GM19395 (cell line): ENCODE measurements around the gene CCDC47.
"Not testable (repeated sequence)": the region's sequence is repeated elsewhere in the genome, so short reads cannot be mapped to it uniquely, and the experiment has no call there.

ENCODE experiments used
- ATAC-seq: cut with Tn5 transposase; IDR thresholded peaks from one replicate; pipeline ENCODE4 v1.9.1; 2021; ENCODE audit warnings: mild to moderate bottlenecking, moderate library complexity; ENCODE audit not compliant: unreplicated experiment

CCDC47 gene

DNA sequence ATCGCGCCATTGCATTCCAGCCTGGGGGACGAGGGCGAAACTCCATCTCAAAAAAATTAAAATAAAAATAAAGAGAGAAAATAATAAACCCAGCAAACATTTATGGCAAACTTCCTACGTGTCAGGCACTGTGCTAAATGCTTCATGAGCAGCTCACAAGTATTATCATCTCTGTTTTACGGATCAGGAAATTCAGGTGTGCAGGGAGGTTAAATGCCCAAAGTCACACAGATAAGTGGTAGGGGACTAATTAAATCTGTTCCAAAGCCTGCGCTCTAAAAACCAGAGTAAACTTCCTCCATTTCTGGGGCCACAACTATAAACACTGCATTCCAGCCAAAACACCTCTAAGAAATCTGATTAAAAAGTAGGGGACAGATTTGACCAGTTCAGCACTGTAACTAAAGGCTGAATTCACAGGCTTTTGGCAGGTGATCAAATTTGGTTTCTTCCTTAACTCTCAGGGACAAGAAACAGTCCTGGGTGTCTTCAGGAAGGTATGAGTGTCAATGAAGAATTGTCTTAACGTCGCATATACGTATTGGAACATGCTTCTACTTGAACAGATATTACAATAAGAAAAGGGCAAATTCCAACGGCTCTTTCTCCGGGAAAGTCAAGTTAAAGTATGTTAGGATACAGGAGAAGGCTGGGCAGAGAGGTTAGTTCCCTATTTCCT lies 32.8 kb downstream of the CCDC47 start:
- no peak for ATAC-seq

DNA sequence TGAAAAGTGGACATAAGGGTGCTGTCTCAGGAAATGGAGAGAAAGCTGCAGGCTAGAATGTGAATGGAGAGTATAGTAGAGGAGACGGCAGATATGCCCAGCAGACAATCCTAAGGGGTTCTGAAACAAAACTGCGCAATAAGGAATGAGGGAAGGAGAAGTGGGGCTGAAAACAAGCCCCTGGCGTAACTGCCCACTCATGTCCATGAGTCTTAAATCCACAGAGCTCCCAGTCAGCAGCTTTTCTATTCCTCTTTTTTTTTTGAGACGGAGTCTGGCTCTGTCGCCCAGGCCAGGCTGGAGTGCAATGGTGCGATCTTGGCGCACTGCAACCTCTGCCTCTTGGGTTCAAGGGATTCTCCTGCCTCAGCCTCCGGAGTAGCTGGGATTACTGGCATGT lies 37.7 kb downstream of the CCDC47 start:
- no peak for ATAC-seq

GRCh38 chr17:63722403-63722802 lies 51.0 kb downstream of the CCDC47 start:
- no peak for ATAC-seq

GRCh38 chr17:63720194-63720593 lies 53.2 kb downstream of the CCDC47 start:
- not testable (repeated sequence) for ATAC-seq

- no peak for ATAC-seq
Observed at GRCh38 chr17:63718988-63719387, 54.4 kb downstream of the CCDC47 start.

DNA sequence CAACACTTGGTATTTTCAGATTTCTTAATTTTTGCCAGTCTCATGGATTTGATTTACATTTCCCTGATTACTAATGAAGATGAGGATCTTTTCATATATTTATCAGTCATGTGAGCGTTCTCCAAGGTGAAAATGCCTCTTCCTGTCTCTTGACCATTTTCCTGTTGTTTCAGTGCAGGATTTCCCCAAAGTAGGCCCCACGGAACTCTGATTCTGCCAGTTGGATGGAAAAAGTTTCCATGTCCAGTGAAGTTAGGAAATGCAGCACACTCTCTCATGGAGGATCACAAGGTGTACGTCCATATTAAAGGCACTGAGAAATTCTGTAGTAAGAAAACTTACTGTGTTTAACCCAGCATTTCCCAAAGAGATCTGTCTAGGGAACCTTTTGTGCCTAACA lies 57.0 kb downstream of the CCDC47 start:
- ATAC-seq = no peak

- no peak for ATAC-seq
Observed at GRCh38 chr17:63714550-63715277, 58.7 kb downstream of the CCDC47 start.

GRCh38 chr17:63709110-63709509 lies 64.3 kb downstream of the CCDC47 start:
- ATAC-seq = no peak

DNA sequence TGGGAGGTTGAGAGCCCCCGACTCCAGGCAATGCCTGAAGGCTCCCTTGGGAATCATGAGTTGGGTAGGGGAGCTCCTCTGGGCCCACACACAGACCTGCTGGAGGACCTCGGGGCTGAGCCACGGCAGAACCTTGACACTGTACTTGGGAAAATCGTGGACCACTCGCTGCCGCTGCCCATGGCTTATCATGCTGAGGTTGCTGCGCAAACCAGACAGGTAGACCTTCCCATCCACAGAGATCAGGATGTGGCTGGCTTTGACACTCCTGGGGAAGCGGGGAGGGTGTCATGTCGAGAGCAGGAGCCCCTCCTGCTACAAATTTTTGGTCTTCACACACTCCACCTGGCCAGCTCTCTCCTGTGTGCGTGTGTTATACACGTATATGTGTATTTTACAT lies 66.2 kb downstream of the CCDC47 start:
- ATAC-seq = no peak

DNA sequence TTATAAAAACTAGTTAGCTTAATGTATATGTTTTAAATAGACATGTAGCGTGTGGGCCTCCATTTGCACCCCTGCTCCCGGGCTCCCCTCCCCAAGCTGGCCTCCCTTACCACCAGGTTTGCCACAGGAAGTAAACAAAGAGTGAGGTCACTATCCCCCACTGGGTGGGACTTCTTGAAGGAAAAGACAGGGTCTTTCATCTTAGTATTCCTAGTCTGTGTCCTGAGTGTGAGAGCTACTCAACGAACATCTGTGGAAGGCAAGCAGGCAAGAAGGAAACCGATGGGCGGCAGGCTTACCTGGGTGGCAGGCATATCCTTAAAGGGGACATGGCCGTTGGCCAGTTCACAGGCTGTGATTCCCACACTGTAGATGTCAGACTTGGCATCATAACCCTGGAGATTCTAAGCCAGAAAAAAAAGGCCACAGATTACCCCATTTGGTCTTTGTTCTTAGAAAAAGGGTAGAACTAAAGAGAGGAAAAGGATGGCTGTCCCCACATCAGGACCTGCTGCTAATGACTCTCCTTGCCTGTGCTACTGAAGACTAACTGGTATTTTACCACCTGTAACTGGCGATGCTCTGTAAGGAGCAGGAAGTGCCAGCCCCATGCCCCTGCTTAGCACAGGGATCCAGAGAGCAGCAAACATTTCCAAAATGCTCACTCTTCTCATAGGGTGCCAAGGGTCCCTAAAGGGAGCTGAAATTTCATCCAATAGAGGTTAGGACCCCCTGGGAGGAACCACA lies 66.9 kb downstream of the CCDC47 start:
- no peak for ATAC-seq

- no peak for ATAC-seq
Observed at GRCh38 chr17:63705657-63706056, 67.7 kb downstream of the CCDC47 start.

DNA sequence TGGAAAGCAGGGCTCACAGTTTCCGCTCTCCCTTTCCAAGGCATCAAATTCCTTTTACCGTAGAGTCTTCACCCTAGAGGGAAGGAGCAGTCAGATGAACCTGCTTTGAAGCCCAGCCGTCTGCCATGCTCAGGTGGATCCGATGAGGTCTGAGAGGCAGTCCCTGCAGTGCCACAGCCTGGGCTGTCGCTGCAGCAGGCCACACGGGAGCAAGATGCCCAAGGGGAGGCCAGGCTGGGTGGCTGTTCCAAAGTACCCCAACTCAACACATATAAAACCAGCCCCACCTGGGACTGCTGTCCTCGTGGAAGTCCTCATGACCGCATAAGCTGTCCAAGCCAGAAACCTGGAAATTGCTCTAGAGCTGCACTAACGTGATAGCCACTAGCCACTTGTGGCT lies 68.6 kb downstream of the CCDC47 start:
- no peak for ATAC-seq

GRCh38 chr17:63704259-63704576 lies 69.2 kb downstream of the CCDC47 start:
- no peak for ATAC-seq

DNA sequence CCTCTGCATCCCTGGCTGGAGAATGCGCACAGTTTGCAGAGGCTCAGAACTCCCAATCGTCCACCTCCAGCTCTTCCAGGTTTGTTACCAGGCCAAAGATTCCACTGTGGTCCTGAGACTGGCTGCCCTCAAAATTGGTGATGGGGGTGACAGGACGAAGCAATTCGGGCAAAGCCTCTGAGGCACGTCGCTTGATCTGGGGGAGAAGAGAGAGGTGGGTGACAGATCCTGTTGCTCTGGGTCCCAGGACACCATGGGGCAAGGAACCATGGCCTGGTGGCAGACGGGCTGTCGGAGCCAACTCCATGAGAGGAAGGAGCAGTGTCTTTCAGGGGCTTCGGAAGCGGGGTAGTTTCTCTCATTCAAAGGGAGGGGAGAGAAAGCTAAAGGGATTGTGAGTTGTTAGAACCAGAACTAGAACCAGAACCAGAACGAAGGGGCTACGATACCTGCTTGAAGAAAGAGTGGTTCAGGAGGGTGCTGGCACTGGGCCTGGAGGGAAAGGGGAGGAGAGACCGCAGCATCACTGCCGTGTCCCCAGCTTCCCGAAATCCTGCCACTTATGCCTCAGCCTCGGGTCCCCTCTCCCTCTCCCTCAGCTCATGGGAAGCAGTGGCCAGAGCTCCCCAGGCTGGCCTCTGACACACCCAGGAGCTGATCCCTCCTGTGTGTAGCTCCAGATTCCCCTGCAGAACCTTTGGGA lies 69.7 kb downstream of the CCDC47 start:
- no peak for ATAC-seq

GRCh38 chr17:63703029-63703428 lies 70.4 kb downstream of the CCDC47 start:
- ATAC-seq = no peak

- no peak for ATAC-seq
Observed at GRCh38 chr17:63702721-63703015, 70.7 kb downstream of the CCDC47 start.

GRCh38 chr17:63701868-63702720 lies 71.3 kb downstream of the CCDC47 start:
- no peak for ATAC-seq

DNA sequence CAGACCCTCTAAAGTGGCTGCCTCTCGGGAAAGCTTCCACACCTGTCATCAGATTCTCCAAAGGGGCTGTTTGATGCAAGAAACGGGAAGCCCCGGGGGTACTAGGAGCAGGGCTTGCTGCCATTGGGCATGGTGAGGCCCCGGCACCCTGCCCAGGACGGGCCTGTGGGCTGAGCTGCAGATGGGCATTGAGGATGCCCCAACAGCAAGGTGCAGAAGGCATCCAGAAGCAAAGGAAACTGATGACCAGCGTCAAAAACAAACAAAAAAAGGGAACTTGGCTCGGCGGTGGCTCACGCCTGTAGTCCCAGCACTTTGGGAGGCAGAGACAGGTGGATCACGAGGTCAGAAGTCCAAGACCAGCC lies 72.0 kb downstream of the CCDC47 start:
- no peak for ATAC-seq

GRCh38 chr17:63700528-63701455 lies 72.6 kb downstream of the CCDC47 start:
- no peak for ATAC-seq
